ENCODE measurements around the gene ZNF575. TPM values are rescaled to one million over a fixed set of nuclear protein-coding genes. Genes with fewer than 3 reads are reported as not detected.
A peak's percentile ranks its signal among the peaks of the same experiment; 100 is the strongest.

ZNF575 gene
- total RNA-seq, 1 experiment from 2014 or later, result 6.5 TPM

DNA sequence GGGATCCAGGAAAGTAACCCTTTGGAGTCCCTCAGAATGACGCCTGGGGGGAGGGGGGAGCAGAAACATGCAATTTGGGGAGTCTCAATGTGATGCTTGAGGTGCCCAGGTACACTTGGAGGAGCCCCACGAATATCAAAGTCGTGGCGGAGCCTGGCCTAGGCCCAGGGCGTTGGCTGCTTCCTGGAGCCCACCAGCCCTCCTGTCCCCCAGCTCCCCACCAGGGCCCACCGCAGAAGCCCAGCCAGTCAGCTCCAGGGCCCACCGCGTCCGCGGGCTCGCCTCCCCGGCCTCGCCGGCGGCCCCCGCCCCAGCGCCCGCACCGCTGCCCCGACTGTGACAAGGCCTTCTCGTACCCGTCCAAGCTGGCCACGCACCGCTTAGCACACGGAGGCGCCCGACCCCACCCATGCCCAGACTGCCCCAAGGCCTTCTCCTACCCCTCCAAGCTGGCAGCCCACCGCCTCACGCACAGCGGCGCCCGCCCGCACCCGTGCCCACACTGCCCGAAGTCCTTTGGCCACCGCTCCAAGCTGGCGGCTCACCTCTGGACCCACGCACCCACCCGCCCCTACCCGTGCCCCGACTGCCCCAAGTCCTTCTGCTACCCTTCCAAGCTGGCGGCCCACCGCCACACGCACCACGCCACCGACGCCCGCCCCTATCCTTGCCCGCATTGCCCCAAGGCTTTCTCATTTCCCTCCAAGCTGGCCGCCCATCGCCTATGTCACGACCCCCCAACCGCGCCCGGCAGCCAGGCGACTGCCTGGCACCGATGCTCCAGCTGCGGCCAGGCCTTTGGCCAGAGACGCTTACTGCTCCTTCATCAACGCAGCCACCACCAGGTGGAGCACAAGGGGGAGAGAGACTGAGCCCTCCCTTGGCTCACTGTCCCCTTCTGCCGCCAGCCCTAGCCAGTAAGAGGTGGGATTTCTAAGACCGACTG lies 2.1 kb downstream of the ZNF575 start:
- no peak overlapping the region for H3K4me2 ChIP-seq

DNA sequence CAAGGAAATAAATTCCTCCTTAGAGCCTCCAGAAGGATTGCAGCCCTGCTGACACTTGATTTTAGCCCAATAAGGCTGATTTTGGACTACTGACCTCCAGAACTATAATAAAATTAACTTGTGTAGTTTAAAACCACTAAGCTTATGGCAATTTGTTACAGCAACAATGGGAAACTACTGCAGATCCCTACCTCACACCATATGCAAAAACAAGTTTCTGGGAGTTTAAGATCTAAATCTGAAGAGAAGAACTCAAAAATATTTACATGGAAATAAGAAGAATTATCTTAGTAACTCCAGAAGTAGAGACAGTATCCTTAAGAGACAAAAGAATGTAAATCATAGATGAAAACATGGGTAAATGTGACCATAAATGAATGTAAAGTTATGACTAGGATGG lies 5.9 kb downstream of the ZNF575 start:
- Histone ChIP-seq H4K20me1 (ENCODE audit: insufficient read depth) (no peaks in the 10 kb centered on the region), H3K9me2 (ENCODE audit: insufficient read depth) (no peaks in the 10 kb centered on the region), H3K36me3 (ENCODE audit: low read depth) (no peaks in the 10 kb centered on the region), H3K79me2 (ENCODE audit: low read depth) (no peaks in the 10 kb centered on the region), H3F3A (ENCODE audit: insufficient read depth, low read depth) (peaks cover 16% of the 10 kb centered on the region), H3K4me1 (replicated peaks; ENCODE audit: insufficient read depth) (no peaks in the 10 kb centered on the region), H2AFZ (no peak overlapping the region), H3K27me3 (ENCODE audit: insufficient read depth, low read depth) (no peaks in the 10 kb centered on the region), H3K9me3 (ENCODE audit: insufficient read depth, low read depth) (no peaks in the 10 kb centered on the region), H3K4me3 (no peak overlapping the region), H3K4me2 (no peak overlapping the region), H3K27ac (no peak overlapping the region)
- no peak for DNase-seq
- no TSS peak for BruUV-seq (replicated peaks)
- intact Hi-C loops (cut with micrococcal nuclease; ENCODE audit: unreplicated experiment), result no loop called here
- TF ChIP-seq, protein P1, sequence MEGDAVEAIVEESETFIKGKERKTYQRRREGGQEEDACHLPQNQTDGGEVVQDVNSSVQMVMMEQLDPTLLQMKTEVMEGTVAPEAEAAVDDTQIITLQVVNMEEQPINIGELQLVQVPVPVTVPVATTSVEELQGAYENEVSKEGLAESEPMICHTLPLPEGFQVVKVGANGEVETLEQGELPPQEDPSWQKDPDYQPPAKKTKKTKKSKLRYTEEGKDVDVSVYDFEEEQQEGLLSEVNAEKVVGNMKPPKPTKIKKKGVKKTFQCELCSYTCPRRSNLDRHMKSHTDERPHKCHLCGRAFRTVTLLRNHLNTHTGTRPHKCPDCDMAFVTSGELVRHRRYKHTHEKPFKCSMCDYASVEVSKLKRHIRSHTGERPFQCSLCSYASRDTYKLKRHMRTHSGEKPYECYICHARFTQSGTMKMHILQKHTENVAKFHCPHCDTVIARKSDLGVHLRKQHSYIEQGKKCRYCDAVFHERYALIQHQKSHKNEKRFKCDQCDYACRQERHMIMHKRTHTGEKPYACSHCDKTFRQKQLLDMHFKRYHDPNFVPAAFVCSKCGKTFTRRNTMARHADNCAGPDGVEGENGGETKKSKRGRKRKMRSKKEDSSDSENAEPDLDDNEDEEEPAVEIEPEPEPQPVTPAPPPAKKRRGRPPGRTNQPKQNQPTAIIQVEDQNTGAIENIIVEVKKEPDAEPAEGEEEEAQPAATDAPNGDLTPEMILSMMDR (conservative IDR thresholded peaks at IDR 0.05), result no peak
- no peak for TF ChIP-seq EZH2 (IDR thresholded peaks at IDR 0.05; ENCODE audit: low read depth)
- ChIA-PET POLR2A (ENCODE audit: unreplicated experiment) (no interaction called here), CTCF (no interaction called here)

More for the DNA sequence above, 2.1 kb downstream of the ZNF575 start:
- Histone ChIP-seq H3K4me1 (replicated peaks; ENCODE audit: insufficient read depth) (peaks cover 12% of the 10 kb centered on the region), H3K27ac (no peak overlapping the region), H3K9me3 (ENCODE audit: insufficient read depth, low read depth) (no peaks in the 10 kb centered on the region), H3K4me3 (no peak overlapping the region), H3K36me3 (ENCODE audit: low read depth) (no peaks in the 10 kb centered on the region), H3F3A (ENCODE audit: insufficient read depth, low read depth) (peaks cover 46% of the 10 kb centered on the region), H2AFZ (no peak overlapping the region), H3K79me2 (ENCODE audit: low read depth) (no peaks in the 10 kb centered on the region), H3K27me3 (ENCODE audit: insufficient read depth, low read depth) (no peaks in the 10 kb centered on the region), H3K9me2 (ENCODE audit: insufficient read depth) (no peaks in the 10 kb centered on the region), H4K20me1 (ENCODE audit: insufficient read depth) (no peaks in the 10 kb centered on the region)
- BruUV-seq (replicated peaks), result no TSS peak
- TF ChIP-seq EZH2 (IDR thresholded peaks at IDR 0.05; ENCODE audit: low read depth), result no peak
- TF ChIP-seq, protein P1 (conservative IDR thresholded peaks at IDR 0.05), result peak; percentile 48; the same call in 1 of the 2 replicates
- intact Hi-C loops (cut with micrococcal nuclease; ENCODE audit: unreplicated experiment), result loop anchor here (5.0 kb wide), 1 partner anchor 262 kb away; no protein-coding TSS in a partner anchor
- CTCF ChIA-PET, result no interaction called here
- POLR2A ChIA-PET (ENCODE audit: unreplicated experiment), result no interaction called here
- DNase-seq, result no peak

DNA sequence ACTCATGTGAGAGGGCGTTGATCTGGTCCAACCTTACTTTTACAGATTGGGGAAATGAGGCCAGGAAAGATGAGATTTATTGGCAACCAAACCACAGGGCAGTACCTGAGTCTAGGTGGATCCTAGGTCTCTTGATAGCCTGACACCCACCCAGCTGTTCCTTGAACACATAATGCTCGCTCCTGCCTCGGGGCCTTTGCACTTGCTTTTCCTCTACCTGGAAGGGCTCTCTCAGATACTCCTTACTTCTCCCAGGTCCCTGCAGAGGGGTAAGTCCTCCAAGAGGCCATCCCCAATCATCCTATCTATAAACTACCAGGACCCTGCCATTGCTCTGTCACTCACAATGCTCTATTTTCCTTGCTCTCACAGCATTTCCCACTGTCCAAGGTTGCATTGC lies 7.4 kb downstream of the ZNF575 start:
- TF ChIP-seq, protein P1 (conservative IDR thresholded peaks at IDR 0.05), result no peak
- no peak for TF ChIP-seq EZH2 (IDR thresholded peaks at IDR 0.05; ENCODE audit: low read depth)
- Histone ChIP-seq H3K4me1 (replicated peaks; ENCODE audit: insufficient read depth) (no peaks in the 10 kb centered on the region), H3K4me2 (no peak overlapping the region), H3K27me3 (ENCODE audit: insufficient read depth, low read depth) (no peaks in the 10 kb centered on the region), H4K20me1 (ENCODE audit: insufficient read depth) (no peaks in the 10 kb centered on the region), H3K4me3 (no peak overlapping the region), H3K9me2 (ENCODE audit: insufficient read depth) (no peaks in the 10 kb centered on the region), H3K36me3 (ENCODE audit: low read depth) (no peaks in the 10 kb centered on the region), H3K27ac (no peak overlapping the region), H2AFZ (no peak overlapping the region), H3F3A (ENCODE audit: insufficient read depth, low read depth) (peaks cover 7% of the 10 kb centered on the region; the same call in 1 of the 2 replicates), H3K79me2 (ENCODE audit: low read depth) (no peaks in the 10 kb centered on the region), H3K9me3 (ENCODE audit: insufficient read depth, low read depth) (no peaks in the 10 kb centered on the region)
- ChIA-PET CTCF (no interaction called here), POLR2A (ENCODE audit: unreplicated experiment) (no interaction called here)
- DNase-seq, result no peak
- intact Hi-C loops (cut with micrococcal nuclease; ENCODE audit: unreplicated experiment), result no loop called here
- no TSS peak for BruUV-seq (replicated peaks)
